HepG2 (cell line): Measurements from ENCODE around the gene NBEAL2. TPM values are rescaled to one million over a fixed set of nuclear protein-coding genes. Genes with fewer than 3 reads are reported as not detected.

Source experiments
- CENPT ChIP-seq: sonication (generic); formaldehyde crosslinking; IDR thresholded peaks from 2 replicates; pipeline ENCODE4 v1.8.0; 2022; ENCODE audit warnings: low read depth, mild to moderate bottlenecking, moderate library complexity, missing genetic modification reagents
- HDAC1 ChIP-seq: sonication (generic); formaldehyde crosslinking; IDR thresholded peaks from 2 replicates; pipeline ENCODE4 v1.5.1; 2020; ENCODE audit warnings: mild to moderate bottlenecking, missing genetic modification reagents
- NR2F6 ChIP-seq, 2 experiments: IDR thresholded peaks; 2 replicates each; pipeline ENCODE4 v1.6.1; 2016; ENCODE audit warnings: antibody characterized with exemption in 1 of 2, mild to moderate bottlenecking in 1 of 2
- PAXIP1 ChIP-seq: sonication (generic); formaldehyde crosslinking; conservative IDR thresholded peaks from 2 replicates; pipeline ENCODE4 v1.4.0; 2020; ENCODE audit warnings: mild to moderate bottlenecking, missing genetic modification reagents, moderate library complexity
- PRDM10 ChIP-seq: sonication (generic); formaldehyde crosslinking; IDR thresholded peaks from 2 replicates; pipeline ENCODE4 v1.4.0; 2020; ENCODE audit warnings: low read depth, missing genetic modification reagents
- TCF7 ChIP-seq: sonication (generic); IDR thresholded peaks from 2 replicates; pipeline ENCODE4 v1.6.1; 2016; ENCODE audit warnings: antibody characterized with exemption, low read depth
- TEAD3 ChIP-seq: optimal IDR thresholded peaks from 2 replicates; pipeline ENCODE3; 2016; ENCODE audit warnings: borderline replicate concordance
- TOE1 ChIP-seq: sonication (generic); formaldehyde crosslinking; IDR thresholded peaks from 2 replicates; pipeline ENCODE4 v1.4.0; 2020; ENCODE audit warnings: mild to moderate bottlenecking, missing genetic modification reagents
- ZNF230 ChIP-seq: sonication (generic); formaldehyde crosslinking; IDR thresholded peaks from 2 replicates; pipeline ENCODE4 v1.4.0; 2020; ENCODE audit warnings: mild to moderate bottlenecking, missing genetic modification reagents
- ZNF557 ChIP-seq: sonication (generic); formaldehyde crosslinking; IDR thresholded peaks from 2 replicates; pipeline ENCODE4 v1.4.0; 2020; ENCODE audit warnings: missing genetic modification reagents
- ZNF639 ChIP-seq: conservative IDR thresholded peaks from 2 replicates; pipeline ENCODE4 v1.6.1; 2018; ENCODE audit warnings: missing genetic modification reagents
- ZNF644 ChIP-seq: IDR thresholded peaks from 2 replicates; pipeline ENCODE4 v1.6.1; 2016; ENCODE audit warnings: low read depth
- ZNF746 ChIP-seq: sonication (generic); formaldehyde crosslinking; IDR thresholded peaks from 2 replicates; pipeline ENCODE4 v1.8.0; 2022; ENCODE audit warnings: mild to moderate bottlenecking, missing genetic modification reagents
- ZSCAN9 ChIP-seq: IDR thresholded peaks from 2 replicates; pipeline ENCODE4 v1.6.1; 2016; ENCODE audit warnings: borderline replicate concordance
- polyA plus RNA-seq, 8 experiments: library from polyadenylated mRNA; depleted of rRNA in 3 of 8; stranded (reverse) in 7 of 8; unstranded in 1 of 8; fragments of >200 nt; fragmentation: Illumina TruSeq in 4 of 8; extraction: Trizol in 4 of 8; gene quantifications; 2 replicates each; pipeline versions ENCODE4 v1.2.1 to v1.2.3, GENCODE V29; 2011 to 2016; ENCODE audit warnings: low read depth in 4 of 8, missing spikeins in 1 of 8, mixed read lengths in 1 of 8; ENCODE audit not compliant: insufficient read depth in 1 of 8
- total RNA-seq, 5 experiments: library from RNA; depleted of rRNA; stranded (reverse); fragments of >200 nt; fragmentation: Illumina TruSeq; extraction: Trizol; gene quantifications; 2 replicates each; pipeline ENCODE4 v1.2.3, GENCODE V29; 2016; ENCODE audit warnings: low read depth in 1 of 5
- TF ChIP-seq, protein P1 (sequence below): sonication (generic); formaldehyde crosslinking; IDR thresholded peaks from 2 replicates; pipeline ENCODE4 v1.4.0; 2020; ENCODE audit warnings: missing genetic modification reagents

NBEAL2 gene
- total and polyA plus RNA-seq, 2 of the 13 experiments (the other 11 are each of a cell fraction or from before 2014, with no cell fraction given) = 9.7 to 12.4 TPM

DNA sequence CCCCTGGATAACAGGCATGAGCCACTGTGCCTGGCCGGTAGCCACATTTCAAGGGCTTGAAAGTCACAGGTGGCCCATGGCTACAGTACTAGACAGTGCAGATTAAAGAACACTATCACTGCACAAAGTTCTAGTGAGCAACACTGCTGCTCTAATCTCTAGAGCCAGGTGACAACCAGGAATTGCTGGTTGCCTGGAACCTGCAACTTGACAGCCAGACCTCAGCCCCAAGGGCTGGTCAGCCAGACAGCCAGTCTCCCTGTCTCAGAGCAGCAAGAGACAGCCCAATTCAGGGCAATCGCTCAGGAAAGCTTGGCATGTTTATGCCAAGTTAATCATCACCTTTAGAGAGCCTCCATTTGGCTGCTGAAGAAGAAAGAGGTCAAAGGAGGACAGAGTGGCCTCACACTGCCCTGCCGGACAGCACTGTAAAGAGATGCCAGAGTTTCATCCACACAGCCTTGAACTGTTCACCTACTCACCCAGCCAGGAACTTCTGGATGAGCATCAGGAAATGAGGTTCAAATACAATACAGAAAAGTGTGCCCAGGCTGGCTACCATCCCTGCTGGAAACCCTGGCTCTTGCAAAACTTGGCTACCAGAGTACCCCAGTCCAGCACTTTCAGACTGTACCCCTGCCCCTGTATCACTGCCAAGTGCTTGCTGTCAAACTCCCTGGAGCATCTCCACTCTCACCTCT is 8.9 kb upstream of the NBEAL2 start (continued):
- TF ChIP-seq NR2F6 (IDR thresholded peaks at IDR 0.05) (peak; percentile 90), NR2F6 (CRISPR knock-in tag; IDR thresholded peaks at IDR 0.05) (peak; percentile 97), HDAC1 (CRISPR knock-in tag) (peak; percentile 90), ZNF557 (CRISPR knock-in tag) (no peak), ZNF746 (no peak), TCF7 (peak; percentile 23; the same call in 1 of the 2 replicates), ZNF644 (CRISPR knock-in tag) (peak; percentile 58), PRDM10 (CRISPR knock-in tag) (0 out of 2 replicates have a peak, but pooled peaks have one; percentile 26), ZNF639 (no peak), TOE1 (CRISPR knock-in tag) (no peak), CENPT (CRISPR knock-in tag) (no peak), TEAD3 (peak; percentile 92), PAXIP1 (CRISPR knock-in tag) (peak; percentile 93), ZSCAN9 (CRISPR knock-in tag) (0 out of 2 replicates have a peak, but pooled peaks have one; percentile 51), ZNF230 (0 out of 2 replicates have a peak, but pooled peaks have one; percentile 44)
- TF ChIP-seq, protein P1, sequence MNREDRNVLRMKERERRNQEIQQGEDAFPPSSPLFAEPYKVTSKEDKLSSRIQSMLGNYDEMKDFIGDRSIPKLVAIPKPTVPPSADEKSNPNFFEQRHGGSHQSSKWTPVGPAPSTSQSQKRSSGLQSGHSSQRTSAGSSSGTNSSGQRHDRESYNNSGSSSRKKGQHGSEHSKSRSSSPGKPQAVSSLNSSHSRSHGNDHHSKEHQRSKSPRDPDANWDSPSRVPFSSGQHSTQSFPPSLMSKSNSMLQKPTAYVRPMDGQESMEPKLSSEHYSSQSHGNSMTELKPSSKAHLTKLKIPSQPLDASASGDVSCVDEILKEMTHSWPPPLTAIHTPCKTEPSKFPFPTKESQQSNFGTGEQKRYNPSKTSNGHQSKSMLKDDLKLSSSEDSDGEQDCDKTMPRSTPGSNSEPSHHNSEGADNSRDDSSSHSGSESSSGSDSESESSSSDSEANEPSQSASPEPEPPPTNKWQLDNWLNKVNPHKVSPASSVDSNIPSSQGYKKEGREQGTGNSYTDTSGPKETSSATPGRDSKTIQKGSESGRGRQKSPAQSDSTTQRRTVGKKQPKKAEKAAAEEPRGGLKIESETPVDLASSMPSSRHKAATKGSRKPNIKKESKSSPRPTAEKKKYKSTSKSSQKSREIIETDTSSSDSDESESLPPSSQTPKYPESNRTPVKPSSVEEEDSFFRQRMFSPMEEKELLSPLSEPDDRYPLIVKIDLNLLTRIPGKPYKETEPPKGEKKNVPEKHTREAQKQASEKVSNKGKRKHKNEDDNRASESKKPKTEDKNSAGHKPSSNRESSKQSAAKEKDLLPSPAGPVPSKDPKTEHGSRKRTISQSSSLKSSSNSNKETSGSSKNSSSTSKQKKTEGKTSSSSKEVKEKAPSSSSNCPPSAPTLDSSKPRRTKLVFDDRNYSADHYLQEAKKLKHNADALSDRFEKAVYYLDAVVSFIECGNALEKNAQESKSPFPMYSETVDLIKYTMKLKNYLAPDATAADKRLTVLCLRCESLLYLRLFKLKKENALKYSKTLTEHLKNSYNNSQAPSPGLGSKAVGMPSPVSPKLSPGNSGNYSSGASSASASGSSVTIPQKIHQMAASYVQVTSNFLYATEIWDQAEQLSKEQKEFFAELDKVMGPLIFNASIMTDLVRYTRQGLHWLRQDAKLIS (CRISPR knock-in tag) = no peak
